Mesodermal cell (in vitro differentiated cells): ENCODE data around the gene KRT37.
"Not testable (repeated sequence)": the region's sequence is repeated elsewhere in the genome, so short reads cannot be mapped to it uniquely, and the experiment has no call there.

ENCODE experiments used
- H3K27ac ChIP-seq: 2 replicates; pipeline ENCODE4 v1.7.0; 2013; ENCODE audit warnings: mild to moderate bottlenecking, low read depth, low read length, moderate library complexity; ENCODE audit not compliant: severe bottlenecking
- H3K36me3 ChIP-seq: 2 replicates; pipeline ENCODE4 v1.7.1; 2013; ENCODE audit warnings: mild to moderate bottlenecking, low read length, moderate library complexity; ENCODE audit not compliant: control insufficient read depth, insufficient read depth
- H3K4me1 ChIP-seq: one replicate; pipeline ENCODE4 v1.7.1; 2013; ENCODE audit warnings: mild to moderate bottlenecking, low read length; ENCODE audit not compliant: insufficient read depth, control insufficient read depth, poor library complexity, severe bottlenecking
- H3K4me3 ChIP-seq: 2 replicates; pipeline ENCODE4 v1.7.0; 2013; ENCODE audit warnings: low read length, control low read depth, mild to moderate bottlenecking; ENCODE audit not compliant: insufficient read depth, poor library complexity, severe bottlenecking; ENCODE audit errors: extremely low read depth
- H3K9me3 ChIP-seq: 2 replicates; pipeline ENCODE4 v1.7.1; 2013; ENCODE audit warnings: mild to moderate bottlenecking, low read length, moderate library complexity; ENCODE audit not compliant: control insufficient read depth
- WGBS, 2 experiments: methylation state at CpG; one replicate each; pipeline ENCODE4 v1.1.5; 2013; ENCODE audit warnings: missing lambda C conversion rate in 2 of 2; ENCODE audit not compliant: insufficient coverage in 2 of 2; 5-methylcytosine and 5-hydroxymethylcytosine counted together

Gene KRT37

DNA sequence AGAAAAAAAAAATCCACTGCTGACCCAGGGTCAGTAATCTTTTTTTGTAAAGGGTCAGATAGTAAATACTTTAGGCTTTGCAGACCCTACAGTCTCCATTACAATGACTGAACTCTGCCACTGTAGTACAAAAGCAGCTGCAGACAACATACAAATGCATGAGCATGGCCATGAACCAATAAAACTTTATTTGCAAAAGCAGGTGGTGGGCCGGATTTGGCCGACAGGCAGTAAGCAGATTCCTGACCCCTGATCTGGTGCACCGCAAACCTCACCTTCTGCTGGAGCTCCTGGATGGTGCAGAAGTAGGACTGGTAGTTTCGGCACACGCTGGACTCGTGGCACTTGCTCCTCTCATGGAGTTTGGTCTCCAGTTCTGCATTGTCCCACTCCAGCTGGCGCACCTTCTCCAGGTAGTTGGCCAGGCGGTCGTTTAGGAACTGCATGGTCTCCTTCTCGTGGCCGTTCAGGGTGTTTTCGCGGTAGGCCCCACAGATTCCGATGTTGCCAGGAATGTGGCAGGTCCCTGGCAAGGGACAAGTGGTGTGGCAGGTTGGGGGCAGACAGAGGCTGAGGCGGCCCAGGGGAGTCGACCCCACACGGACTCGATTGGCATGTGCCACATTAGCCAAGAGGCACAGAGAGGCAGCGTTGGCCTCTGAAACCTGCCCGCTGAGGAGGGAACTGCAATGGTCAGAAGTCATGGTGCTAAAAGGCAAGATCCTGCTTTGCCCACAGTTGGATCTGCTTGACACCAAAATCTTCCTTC lies 13.1 kb downstream of the KRT37 start:
- H3K4me3 ChIP-seq, result no peak overlapping the region
- no peaks in the 10 kb centered on the region for H3K36me3 ChIP-seq
- H3K27ac ChIP-seq, result no peak overlapping the region
- WGBS, 2 experiments, result 93 to 96% methylated on average over 16 to 19 of the region's 20 CpGs
- no peaks in the 10 kb centered on the region for H3K9me3 ChIP-seq
- peaks cover 21% of the 10 kb centered on the region for H3K4me1 ChIP-seq

DNA sequence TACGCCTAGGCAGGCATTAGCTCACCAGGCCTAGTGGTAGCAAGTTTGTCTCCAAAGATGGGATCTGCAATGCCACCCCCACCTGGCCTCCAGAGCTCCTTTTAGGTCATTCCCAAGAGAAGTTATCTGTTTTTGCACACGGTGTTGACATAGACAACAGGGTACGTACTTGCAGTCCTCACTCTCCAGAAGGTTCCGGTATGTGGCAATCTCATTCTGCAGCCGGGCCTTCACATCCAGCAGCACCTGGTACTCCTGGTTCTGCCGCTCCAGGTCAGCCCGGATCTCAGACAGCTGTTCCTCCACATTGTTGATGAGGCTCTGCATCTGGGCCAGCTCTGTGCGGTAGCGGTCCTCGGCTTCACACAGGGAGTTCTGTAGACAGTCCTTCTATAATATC lies 17.2 kb downstream of the KRT37 start:
- H3K36me3 ChIP-seq, result no peaks in the 10 kb centered on the region
- no peak overlapping the region for H3K27ac ChIP-seq
- H3K4me3 ChIP-seq, result no peak overlapping the region
- 89 to 94% methylated on average over 7 of the region's 10 CpGs for WGBS, 2 experiments
- no peaks in the 10 kb centered on the region for H3K9me3 ChIP-seq
- H3K4me1 ChIP-seq, result peaks cover 15% of the 10 kb centered on the region

DNA sequence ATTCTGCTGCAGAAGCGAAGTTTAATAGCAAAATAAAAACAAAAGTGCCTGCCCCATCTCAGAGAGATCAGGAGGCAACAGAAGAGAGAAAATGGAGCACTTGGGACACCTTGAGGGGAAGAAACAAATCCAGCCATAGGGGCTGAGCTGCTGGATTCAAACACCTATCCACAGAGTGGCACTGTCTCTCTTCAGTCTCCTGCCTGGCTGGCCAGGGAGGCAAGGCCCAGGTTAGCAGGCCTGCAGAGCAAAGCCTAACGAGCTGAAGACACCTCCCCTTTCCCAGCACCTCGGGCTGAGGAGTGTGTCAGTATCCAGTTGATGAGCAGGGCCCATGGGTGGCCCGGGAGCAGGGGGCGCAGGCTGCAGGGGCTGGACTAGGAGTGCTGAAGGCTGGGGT lies 18.2 kb downstream of the KRT37 start:
- peaks cover 15% of the 10 kb centered on the region for H3K4me1 ChIP-seq
- no peak overlapping the region for H3K4me3 ChIP-seq
- H3K36me3 ChIP-seq, result no peaks in the 10 kb centered on the region
- H3K9me3 ChIP-seq, result no peaks in the 10 kb centered on the region
- H3K27ac ChIP-seq, result no peak overlapping the region
- WGBS, 2 experiments, result 72 to 100% methylated on average over 2 to 5 of the region's 5 CpGs

DNA sequence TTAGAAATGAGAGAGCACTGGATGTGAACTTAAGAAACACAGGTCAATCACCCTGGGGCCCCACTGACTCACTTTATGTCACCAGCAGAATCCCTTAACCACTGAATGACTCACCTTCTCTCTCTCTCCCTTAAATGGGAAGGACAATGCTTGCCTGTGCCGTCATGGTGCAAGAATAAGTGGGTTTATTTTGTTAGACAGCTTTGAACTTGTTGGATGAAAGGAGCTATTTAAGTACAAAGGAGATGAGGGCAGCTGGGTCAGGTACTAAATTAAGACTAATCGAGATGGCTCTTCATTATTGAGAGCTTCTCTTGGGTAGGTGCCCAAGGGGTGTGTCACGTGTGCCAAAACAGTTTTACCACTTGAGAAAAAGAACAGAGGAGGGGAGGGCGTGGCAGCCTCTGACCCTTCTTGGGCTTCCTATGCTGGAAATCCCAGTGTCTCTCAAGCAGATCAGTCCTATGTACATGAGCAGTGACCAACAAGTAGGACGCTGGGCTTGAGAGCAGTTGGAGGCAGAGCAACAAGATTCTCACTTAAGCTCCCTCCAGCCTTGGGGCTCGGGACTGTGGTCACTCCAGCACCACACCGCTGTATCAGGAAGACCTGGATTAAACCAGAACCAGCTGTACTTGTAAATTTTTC lies 20.2 kb downstream of the KRT37 start:
- H3K36me3 ChIP-seq, result no peaks in the 10 kb centered on the region
- H3K9me3 ChIP-seq, result no peaks in the 10 kb centered on the region
- no peak overlapping the region for H3K27ac ChIP-seq
- no peak overlapping the region for H3K4me3 ChIP-seq
- WGBS, 2 experiments, result 87 to 95% methylated on average over 5 to 6 of the region's 7 CpGs
- peaks cover 20% of the 10 kb centered on the region for H3K4me1 ChIP-seq

DNA sequence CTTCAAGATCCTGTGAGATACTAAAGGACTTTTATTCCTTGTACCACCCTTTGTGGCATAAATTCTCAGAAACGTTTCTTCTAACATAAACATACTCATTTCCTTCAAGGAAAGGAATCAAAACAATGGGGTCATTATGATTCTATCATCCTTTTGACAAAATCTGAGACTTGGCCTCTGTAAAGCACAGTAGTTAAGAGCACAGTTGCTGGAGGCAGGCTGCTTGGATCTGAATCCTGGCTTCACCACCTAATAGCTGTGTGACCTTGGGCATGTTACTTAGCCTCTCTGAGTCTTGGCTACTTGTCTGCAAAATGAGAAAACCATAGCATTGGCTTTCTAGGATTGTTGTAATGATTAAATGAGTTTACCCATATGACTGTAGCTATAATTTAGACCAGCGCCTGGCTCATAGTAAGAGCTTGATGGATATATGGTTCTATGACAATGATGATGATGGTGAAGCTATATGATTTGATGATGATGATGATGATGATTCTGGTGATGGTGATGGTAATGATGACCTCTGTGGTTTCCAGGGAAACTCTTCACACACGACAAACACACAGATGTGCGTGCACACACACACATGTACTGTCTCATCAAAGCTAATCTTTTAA lies 20.9 kb downstream of the KRT37 start:
- Histone ChIP-seq H3K36me3 (no peaks in the 10 kb centered on the region), H3K9me3 (no peaks in the 10 kb centered on the region), H3K27ac (no peak overlapping the region), H3K4me1 (peaks cover 20% of the 10 kb centered on the region), H3K4me3 (no peak overlapping the region)
- 93 to 94% methylated on average over 2 of the region's 4 CpGs for WGBS, 2 experiments

DNA sequence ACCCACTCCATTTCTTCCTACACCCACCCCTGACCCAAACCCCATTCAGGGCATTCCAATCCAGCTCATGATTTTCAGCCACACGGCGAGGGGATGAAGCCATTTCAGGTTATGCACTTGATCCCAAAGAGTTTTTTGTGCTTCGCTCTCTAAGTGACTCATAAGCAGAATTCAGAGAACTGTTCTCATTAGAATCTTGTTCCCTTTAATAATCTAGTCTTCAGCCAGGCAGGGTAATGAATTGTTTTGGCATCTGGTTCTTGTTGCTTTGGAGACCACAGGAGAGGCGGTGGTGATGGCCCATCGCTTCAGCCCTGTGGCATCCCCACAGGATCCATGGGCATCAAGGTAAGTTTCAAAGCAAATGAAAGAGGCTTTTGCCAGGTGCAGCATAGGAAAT lies 22.2 kb downstream of the KRT37 start:
- Histone ChIP-seq H3K4me3 (no peak overlapping the region), H3K27ac (no peak overlapping the region), H3K36me3 (no peaks in the 10 kb centered on the region), H3K9me3 (no peaks in the 10 kb centered on the region), H3K4me1 (peaks cover 20% of the 10 kb centered on the region)
- 92 to 100% methylated on average over 4 to 5 of the region's 5 CpGs for WGBS, 2 experiments

DNA sequence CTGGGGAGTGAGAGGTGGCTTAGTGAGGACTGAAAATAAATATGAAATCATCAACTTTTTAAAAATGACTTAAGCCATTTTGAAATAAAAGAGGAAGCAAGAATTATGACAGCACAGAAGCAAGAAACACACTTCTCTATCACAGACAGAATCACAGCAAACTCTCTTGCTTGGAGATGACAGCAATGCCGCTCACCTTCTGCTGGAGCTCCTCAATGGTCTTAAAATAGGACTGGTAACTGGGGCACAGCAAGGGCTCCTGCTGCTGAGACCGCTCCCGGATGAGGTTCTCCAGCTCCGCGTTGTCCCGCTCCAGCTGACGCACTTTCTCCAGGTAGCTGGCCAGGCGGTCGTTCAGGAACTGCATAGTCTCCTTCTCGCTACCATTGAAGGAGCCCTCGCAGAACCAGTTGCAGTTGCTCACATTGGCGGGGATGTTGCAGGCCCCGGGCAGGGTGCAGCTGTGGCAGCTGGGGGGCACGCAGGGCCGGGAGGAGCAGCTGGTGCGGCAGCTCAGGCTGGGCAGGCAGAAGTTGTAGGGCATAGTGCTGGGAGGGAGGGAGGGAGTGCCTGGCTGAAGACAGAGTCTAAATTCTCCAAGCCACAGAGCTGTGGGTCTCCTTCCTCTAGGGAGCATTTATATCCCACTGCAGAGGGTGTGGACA lies 27.3 kb downstream of the KRT37 start, which contains the start of gene KRT31:
Gene KRT31, minus strand, starts transcription at position 613 of the 665 bp plus-strand sequence. Its CDS starts 69 bp downstream, at position 544.
- no peaks in the 10 kb centered on the region for H3K9me3 ChIP-seq
- H3K4me3 ChIP-seq, result no peak within 1 kb of the TSS
- H3K4me1 ChIP-seq, result peaks cover 4% of the 10 kb centered on the region
- no peaks in the 10 kb centered on the region for H3K36me3 ChIP-seq
- WGBS, 2 experiments, result 94 to 99% methylated on average over 7 to 11 of the region's 16 CpGs
- no peak within 1 kb of the TSS for H3K27ac ChIP-seq

DNA sequence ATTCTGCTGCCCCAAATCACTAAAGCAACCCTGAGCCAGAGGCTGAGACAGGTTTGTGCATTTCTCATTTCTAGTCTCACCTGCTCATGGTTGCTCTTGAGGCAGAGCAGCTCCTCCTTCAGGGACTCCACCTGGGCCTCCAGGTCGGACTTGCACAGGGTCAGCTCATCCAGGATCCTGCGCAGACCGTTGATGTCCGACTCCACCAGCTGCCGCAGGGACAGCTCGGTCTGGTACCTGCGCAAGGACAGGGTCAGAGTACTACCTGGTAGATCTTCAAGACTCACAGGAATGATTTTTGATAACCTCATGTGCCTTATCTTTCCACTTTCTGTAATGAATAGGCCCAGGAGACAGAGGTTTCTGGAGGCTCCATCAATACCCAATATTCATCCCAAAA lies 28.0 kb downstream of the KRT37 start:
- H3K4me3 ChIP-seq, result no peak overlapping the region
- WGBS, 2 experiments, result 90 to 91% methylated on average over 7 of the region's 7 CpGs
- no peak overlapping the region for H3K27ac ChIP-seq
- H3K36me3 ChIP-seq, result no peaks in the 10 kb centered on the region
- H3K9me3 ChIP-seq, result no peaks in the 10 kb centered on the region
- H3K4me1 ChIP-seq, result peaks cover 4% of the 10 kb centered on the region

DNA sequence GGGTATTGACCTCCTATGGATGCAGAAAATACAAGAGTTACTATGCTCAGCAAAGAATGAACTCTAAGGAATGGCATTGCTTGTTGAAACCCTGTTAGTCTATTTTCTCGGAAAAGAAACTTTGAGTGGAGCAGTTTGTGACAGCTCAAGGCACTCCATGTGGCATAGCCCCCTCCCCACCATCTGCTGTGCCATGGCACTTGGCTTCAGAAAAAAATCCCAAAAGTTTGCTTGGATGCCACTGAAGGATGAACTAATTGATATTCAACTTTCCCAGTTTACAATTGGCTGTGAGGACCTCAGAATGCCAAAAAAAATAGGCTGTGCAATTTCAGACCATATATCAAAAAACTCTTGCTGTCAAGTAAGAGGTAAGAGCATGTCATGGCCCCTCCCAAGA lies 28.8 kb downstream of the KRT37 start:
- H3K4me3 ChIP-seq, result no peak overlapping the region
- H3K9me3 ChIP-seq, result no peaks in the 10 kb centered on the region
- 86% methylated on average over 1 of the region's 1 CpG; no CpG with 5 or more reads in 1 of the 2 experiments for WGBS, 2 experiments
- no peaks in the 10 kb centered on the region for H3K36me3 ChIP-seq
- no peak overlapping the region for H3K27ac ChIP-seq
- peaks cover 4% of the 10 kb centered on the region for H3K4me1 ChIP-seq

DNA sequence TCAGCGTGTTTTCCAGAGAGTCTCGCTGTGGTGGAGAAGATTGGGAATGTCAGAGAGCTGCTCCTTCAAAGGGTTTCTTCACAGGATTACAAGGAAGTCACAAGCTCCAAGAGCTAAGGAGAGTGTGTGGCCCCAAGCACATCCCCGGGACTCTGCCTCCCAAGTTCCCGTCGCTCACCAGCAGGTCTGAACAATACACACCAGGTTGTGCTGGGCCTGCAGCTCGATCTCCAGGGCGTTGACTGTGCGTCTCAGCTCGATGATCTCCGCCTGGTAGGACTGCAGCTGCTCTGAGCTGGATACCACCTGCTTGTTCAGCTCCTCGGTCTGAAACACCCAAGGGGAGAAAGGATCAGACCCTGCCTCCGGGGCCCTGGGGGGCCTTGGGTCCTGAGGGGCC lies 29.3 kb downstream of the KRT37 start:
- not testable (repeated sequence) for H3K36me3 ChIP-seq, H3K4me3 ChIP-seq, H3K9me3 ChIP-seq, H3K4me1 ChIP-seq, H3K27ac ChIP-seq
- WGBS, 2 experiments, result 88 to 90% methylated on average over 3 to 5 of the region's 12 CpGs
